Stimulated activated CD8-positive, alpha-beta memory T cell treated with anti-CD3 and anti-CD28 coated beads, Interleukin-4, amount 100 ng/mL, for 4 hours (primary cell): Measurements from ENCODE around the gene TSPAN1.
A peak's percentile ranks its signal among the peaks of the same experiment; 100 is the strongest.

Source experiments
- DNase-seq, 2 donors: peaks; one replicate each; pipeline ENCODE4 v3.0.0-alpha.2; 2020; ENCODE audit warnings: low read depth in 2 of 2, low spot score in 1 of 2

TSPAN1 gene

GRCh38 chr1:46186076-46186475 is 11.2 kb downstream of the TSPAN1 start:
- no peak for DNase-seq

GRCh38 chr1:46187106-46187869 is 12.4 kb downstream of the TSPAN1 start:
- DNase-seq, result no peak

DNA sequence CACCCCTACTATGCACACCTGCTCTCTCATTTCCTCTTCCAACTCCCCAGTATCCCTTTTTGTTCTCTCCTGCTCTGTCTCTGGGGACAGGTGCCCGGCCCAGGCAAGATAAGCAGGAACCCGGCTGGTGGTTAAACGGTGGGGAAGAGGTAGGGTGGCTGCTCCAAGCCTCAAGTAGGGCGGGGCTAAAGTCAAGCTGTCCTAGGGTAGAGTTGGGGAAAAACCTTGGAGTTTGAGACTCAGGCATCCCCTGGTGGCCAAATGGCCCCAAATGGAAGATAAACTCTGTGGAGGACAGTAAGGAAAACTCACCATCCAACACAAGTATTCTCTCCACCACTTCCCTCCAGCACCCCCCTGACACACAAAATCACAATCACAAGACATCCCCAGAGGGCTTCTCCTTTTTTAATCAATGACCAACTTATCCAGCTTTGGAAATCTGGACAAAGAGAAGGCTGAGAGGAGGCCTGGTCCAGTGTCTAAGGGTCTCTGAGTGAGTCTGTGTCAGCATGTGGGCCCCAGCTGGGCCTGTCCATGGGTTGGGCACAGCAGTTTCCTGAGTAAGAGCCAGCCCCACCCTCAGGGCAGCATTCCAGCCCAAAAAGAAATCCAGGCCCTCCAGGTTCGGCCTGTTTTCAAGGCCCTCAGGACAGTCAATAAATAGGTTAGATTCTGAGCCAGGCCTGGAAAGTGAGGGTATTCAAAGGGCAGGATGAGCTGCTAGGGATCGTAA is 13.6 kb downstream of the TSPAN1 start:
- DNase-seq, result no peak

- DNase-seq, result no peak
These were observed 15.7 kb downstream of the TSPAN1 start for GRCh38 chr1:46190539-46190938.

GRCh38 chr1:46191033-46191701 is 16.3 kb downstream of the TSPAN1 start:
- DNase-seq, result no peak

- no peak for DNase-seq
These were observed 17.3 kb downstream of the TSPAN1 start for GRCh38 chr1:46192171-46192570.

DNA sequence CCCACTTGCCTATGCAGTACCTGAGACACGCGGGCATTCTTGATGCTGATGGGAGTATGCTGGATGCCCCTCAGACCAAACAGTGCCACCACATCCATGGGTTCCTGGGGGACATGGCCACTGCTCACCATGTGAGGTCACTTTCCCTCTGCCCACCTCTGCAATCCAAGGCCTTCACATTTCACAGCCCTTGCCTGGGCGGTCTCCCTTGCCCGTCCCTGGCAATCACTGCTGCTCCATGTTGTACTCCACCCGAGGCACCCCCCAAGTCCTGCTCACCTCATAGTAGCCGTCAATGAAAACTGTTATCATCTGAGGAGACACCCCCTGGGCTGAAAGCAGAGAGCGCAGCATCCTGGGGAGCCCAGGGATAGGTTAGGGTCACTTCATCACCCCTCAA is 18.4 kb downstream of the TSPAN1 start:
- DNase-seq, result no peak

- no peak for DNase-seq
These were observed 19.2 kb downstream of the TSPAN1 start for GRCh38 chr1:46193984-46194570.

GRCh38 chr1:46194641-46195193 is 19.8 kb downstream of the TSPAN1 start:
- DNase-seq, result no peak

DNA sequence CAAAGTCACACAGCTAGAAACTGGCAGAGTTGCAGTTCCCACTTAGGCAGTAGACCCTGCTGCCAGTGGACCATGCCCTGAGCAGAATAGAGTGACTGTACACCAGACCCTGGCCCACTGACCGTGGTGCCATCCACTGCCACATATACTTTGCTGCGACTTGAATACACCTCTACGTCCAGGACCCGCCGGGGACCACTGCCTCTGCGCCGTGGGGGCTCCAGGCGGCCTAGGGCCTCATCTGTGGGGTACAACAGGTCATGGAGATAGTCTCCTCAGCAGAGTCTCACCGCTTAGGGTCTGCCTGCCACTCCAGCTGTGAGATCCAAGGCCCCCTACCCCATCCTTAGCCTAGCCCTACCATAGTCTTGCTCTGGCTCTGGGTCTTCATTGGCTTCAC is 21.7 kb downstream of the TSPAN1 start:
- DNase-seq, result no peak

- DNase-seq, result no peak
These were observed 22.7 kb downstream of the TSPAN1 start for GRCh38 chr1:46197560-46197963.

DNA sequence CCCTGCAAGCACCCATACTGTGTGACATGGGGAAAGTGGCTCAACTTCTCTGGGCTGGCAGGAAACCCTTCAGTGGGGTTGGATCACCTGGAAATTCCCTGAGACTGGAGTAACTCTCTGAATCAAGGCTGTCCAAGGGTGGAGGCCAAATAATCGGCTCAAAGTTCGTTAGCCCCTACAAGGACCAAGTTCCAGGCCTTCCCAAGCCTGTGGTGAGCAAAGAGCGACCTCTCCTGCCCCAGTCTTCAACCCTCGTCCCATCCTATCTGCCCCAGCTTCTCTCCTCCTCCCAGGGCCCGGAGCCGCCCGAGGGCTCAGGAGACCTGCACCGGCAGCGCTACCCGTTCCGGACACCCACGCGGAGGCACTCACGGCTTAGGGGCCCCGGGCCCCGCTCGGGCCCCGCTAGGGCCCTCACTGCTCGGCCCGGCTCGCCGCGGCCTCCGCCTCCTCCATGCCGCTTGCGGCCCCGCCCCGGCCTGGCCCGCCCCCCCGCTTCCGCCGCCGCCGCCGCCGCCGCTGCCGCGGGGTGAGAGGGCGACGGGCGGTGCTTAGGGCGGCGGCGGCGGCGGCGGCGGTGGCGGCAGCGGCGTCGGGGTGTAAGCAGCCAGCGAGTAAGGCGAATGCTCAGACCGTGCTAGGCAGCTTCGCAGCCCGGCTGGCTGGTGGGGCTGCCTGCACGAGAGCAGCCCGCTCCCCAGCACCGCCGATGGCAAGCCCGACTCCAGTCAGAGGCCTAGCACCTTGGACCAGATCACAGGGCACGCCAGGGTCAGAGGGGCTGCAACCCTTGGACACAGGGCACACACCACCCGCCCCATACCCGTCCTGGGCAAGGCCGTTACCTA is 23.3 kb downstream of the TSPAN1 start, which contains the start of gene POMGNT1:
POMGNT1 (minus strand) TSS at position 471 of the 848 bp plus-strand sequence. CDS start 613 bp downstream, outside the sequence.
- DNase-seq, result peak; percentile 41 to 46

DNA sequence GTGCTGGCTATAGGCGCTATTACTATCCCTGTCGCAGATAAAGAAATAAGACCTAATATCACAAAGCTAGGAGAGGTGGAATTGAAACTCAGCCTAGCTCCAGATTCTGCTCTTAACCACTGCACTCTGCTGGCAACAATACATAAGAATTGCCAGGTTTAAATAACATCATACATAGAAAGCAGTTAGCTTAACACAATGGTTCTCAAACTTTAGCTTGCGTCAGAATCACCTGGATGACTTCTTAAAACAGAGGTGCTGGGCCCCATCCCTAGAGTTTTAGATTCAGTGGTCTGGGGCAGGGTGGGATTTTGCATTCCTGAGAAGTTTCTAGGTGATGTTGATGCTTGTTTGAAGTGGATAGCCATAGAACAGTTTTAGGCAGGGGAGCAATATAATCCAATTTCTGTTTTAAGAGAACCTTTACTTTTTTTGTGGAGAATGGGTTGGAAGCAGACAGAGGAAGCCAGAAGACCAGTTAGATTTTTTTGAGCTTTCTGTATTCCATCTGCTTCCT is 24.4 kb downstream of the TSPAN1 start:
- no peak for DNase-seq

DNA sequence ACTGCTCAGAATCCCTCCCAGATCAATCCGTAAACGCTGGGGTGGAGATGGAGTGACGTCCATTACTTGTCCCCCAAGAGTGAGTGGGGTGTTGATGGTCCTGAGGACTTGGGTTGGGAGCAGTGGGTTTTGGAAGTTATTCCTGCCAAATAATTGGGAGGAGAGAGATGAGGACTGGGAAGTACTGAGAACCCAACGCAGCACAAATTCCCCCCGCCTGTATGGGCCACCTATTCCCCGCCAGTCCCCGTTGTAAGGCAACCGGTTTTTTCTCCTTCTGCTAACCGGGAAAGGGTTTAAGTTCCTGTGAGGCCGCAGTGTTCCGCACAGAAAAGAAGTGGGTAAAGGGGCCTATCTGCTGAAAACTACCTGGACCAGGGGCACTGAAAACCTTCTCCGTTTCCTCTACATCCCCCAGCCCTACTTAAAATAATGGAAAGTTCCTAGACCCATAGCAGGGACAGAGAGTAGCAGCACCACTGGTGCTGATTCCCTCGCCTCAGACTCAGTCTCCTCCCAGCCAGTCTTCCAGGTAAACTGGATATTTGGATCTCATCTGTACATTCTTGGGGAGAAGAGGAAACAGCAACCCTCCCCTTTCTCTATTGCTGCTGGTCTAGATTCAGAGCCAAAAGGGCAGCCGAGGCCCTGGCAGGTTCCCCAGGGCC is 29.0 kb downstream of the TSPAN1 start:
- no peak for DNase-seq

- DNase-seq, result no peak
These were observed 29.5 kb downstream of the TSPAN1 start for GRCh38 chr1:46204406-46204742.

DNA sequence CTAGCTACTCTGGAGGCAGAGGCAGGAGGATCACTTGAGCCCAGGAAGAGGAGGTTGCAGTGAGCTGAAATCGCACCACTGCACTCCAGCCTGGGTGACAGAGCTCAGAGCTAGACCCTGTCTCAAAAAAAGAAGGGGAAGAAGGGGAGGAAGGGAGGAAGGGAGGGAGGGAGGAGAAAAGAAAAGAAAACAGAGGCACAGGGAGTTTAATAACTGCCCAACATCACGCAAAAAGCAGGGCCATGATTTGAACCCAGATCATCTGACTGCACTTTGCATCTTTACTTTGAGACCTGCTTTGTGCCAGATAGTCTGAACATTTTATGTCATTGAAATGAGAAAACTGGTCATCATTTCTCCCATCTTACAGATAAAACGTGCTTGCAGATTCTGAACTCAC is 30.3 kb downstream of the TSPAN1 start:
- DNase-seq, result no peak

DNA sequence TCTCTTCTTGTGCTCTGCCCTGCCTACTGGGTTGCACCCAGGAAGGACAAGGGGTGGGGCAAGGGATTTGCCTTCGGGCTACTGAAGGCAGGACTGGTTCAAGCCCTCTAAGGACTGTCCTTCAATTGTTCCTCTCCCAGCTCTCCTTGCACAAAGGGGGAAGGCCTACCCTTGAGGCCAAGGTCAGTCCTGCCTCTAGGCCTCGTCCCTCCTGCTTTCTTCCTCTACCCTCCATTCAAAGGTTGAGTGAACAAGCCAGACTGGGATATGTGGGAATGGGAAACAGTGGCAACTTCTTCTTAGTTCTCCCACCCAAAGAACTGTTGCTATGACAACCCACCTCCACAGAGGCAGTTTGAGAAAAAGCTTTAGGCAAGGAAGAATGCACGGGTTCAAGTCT is 30.9 kb downstream of the TSPAN1 start:
- DNase-seq, result no peak

- no peak for DNase-seq
These were observed 31.5 kb downstream of the TSPAN1 start for GRCh38 chr1:46206399-46206798.

GRCh38 chr1:46210561-46210960 is 35.7 kb downstream of the TSPAN1 start:
- DNase-seq, result no peak

DNA sequence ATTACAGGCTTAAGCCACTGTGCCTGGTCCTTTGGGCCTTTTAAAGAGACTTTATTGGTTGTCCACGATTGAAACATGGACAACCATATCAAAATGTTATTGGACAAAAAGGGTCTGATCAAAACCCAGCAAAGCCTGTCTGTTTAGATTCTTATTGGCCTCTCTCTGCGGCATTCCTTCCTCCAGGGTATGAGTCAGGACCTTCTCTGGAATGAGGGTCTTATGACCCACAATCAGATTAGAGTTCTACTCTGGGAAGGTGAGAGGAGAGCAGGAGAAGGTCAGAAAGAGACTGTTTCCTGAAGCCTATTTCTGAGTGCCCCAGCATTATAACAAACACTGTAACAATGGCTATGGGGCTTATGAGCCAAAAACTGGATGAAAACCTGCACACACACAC is 36.2 kb downstream of the TSPAN1 start:
- DNase-seq, result no peak
